ENCODE results near the gene KCTD2.
"Not testable (repeated sequence)": the region's sequence is repeated elsewhere in the genome, so short reads cannot be mapped to it uniquely, and the experiment has no call there.

The KCTD2 gene

GRCh38 chr17:75059369-75060345 is 12.6 kb downstream of the KCTD2 start:
- DNase-seq: peak; percentile 22

GRCh38 chr17:75060434-75061054 is 13.5 kb downstream of the KCTD2 start:
- DNase-seq: no peak

GRCh38 chr17:75061055-75061438 is 14.0 kb downstream of the KCTD2 start:
- no peak for DNase-seq

- DNase-seq: no peak
These were observed 14.6 kb downstream of the KCTD2 start for GRCh38 chr17:75061618-75062017.

GRCh38 chr17:75063201-75063600 is 16.2 kb downstream of the KCTD2 start:
- no peak for DNase-seq

- no peak for DNase-seq
These were observed 16.6 kb downstream of the KCTD2 start for GRCh38 chr17:75063626-75064025.

- no peak for DNase-seq
These were observed 17.0 kb downstream of the KCTD2 start for GRCh38 chr17:75064040-75064439.

- DNase-seq: no peak
These were observed 17.4 kb downstream of the KCTD2 start for GRCh38 chr17:75064460-75064859.

GRCh38 chr17:75064867-75065561 is 18.0 kb downstream of the KCTD2 start:
- no peak for DNase-seq

GRCh38 chr17:75065562-75066151 is 18.6 kb downstream of the KCTD2 start:
- no peak for DNase-seq

- DNase-seq: no peak
These were observed 20.8 kb downstream of the KCTD2 start for GRCh38 chr17:75067856-75068255.

- no peak for DNase-seq
These were observed 21.7 kb downstream of the KCTD2 start for GRCh38 chr17:75068750-75069149.

- DNase-seq: no peak
These were observed 22.8 kb downstream of the KCTD2 start for GRCh38 chr17:75069783-75070182.

GRCh38 chr17:75071478-75072271 is 24.6 kb downstream of the KCTD2 start:
- DNase-seq: not testable (repeated sequence)

GRCh38 chr17:75072909-75073308 is 25.9 kb downstream of the KCTD2 start:
- DNase-seq: not testable (repeated sequence)

GRCh38 chr17:75073618-75074047 is 26.6 kb downstream of the KCTD2 start:
- DNase-seq: no peak

GRCh38 chr17:75074532-75074931 is 27.5 kb downstream of the KCTD2 start:
- no peak for DNase-seq

- no peak for DNase-seq
These were observed 28.7 kb downstream of the KCTD2 start for GRCh38 chr17:75075597-75076336.

GRCh38 chr17:75077072-75077495 is 30.1 kb downstream of the KCTD2 start:
- no peak for DNase-seq

GRCh38 chr17:75077496-75078283 is 30.7 kb downstream of the KCTD2 start:
- no peak for DNase-seq

Data from SHP77 treated with DMSO at 0.1 percent for 48 hours (cell line).